ENCODE measurements around the gene POLE3.
"Not testable (repeated sequence)": the region's sequence is repeated elsewhere in the genome, so short reads cannot be mapped to it uniquely, and the experiment has no call there.

Gene POLE3

GRCh38 chr9:113403646-113404045, 6.8 kb downstream of the POLE3 start:
- peak; percentile 30 for DNase-seq (ENCODE audit: low spot score)

- peak; percentile 99 for DNase-seq (ENCODE audit: low spot score)
Observed at GRCh38 chr9:113401027-113401792, 9.3 kb downstream of the POLE3 start, which contains the start of gene ALAD. ALAD (minus strand) TSS chr9:113401284; CDS start chr9:113393559, 7,725 bp downstream.

GRCh38 chr9:113399646-113400200, 10.8 kb downstream of the POLE3 start:
- DNase-seq (ENCODE audit: low spot score): no peak

- DNase-seq (ENCODE audit: low spot score): no peak
Observed at GRCh38 chr9:113398796-113399195, 11.7 kb downstream of the POLE3 start.

GRCh38 chr9:113397203-113397631, 13.3 kb downstream of the POLE3 start:
- no peak for DNase-seq (ENCODE audit: low spot score)

GRCh38 chr9:113395000-113395861, 15.2 kb downstream of the POLE3 start:
- no peak for DNase-seq (ENCODE audit: low spot score)

GRCh38 chr9:113393281-113393680, 17.2 kb downstream of the POLE3 start:
- DNase-seq (ENCODE audit: low spot score): peak; percentile 32

GRCh38 chr9:113391917-113392316, 18.6 kb downstream of the POLE3 start:
- DNase-seq (ENCODE audit: low spot score): no peak

GRCh38 chr9:113390192-113390960, 20.1 kb downstream of the POLE3 start:
- DNase-seq (ENCODE audit: low spot score): no peak

GRCh38 chr9:113389451-113389850, 21.0 kb downstream of the POLE3 start:
- no peak for DNase-seq (ENCODE audit: low spot score)

GRCh38 chr9:113388833-113389232, 21.6 kb downstream of the POLE3 start:
- DNase-seq (ENCODE audit: low spot score): no peak

GRCh38 chr9:113387560-113388230, 22.8 kb downstream of the POLE3 start:
- no peak for DNase-seq (ENCODE audit: low spot score)

- DNase-seq (ENCODE audit: low spot score): no peak
Observed at GRCh38 chr9:113386571-113387393, 23.7 kb downstream of the POLE3 start.

- no peak for DNase-seq (ENCODE audit: low spot score)
Observed at GRCh38 chr9:113381909-113382411, 28.5 kb downstream of the POLE3 start.

GRCh38 chr9:113381441-113381840, 29.0 kb downstream of the POLE3 start:
- DNase-seq (ENCODE audit: low spot score): not testable (repeated sequence)

- DNase-seq (ENCODE audit: low spot score): no peak
Observed at GRCh38 chr9:113380869-113381378, 29.6 kb downstream of the POLE3 start.

- not testable (repeated sequence) for DNase-seq (ENCODE audit: low spot score)
Observed at GRCh38 chr9:113379829-113380210, 30.7 kb downstream of the POLE3 start.

- not testable (repeated sequence) for DNase-seq (ENCODE audit: low spot score)
Observed at GRCh38 chr9:113379094-113379828, 31.2 kb downstream of the POLE3 start.

All from pons (tissue), 1 donor.